ENCODE data around the gene CLSTN2.

CLSTN2 gene

DNA sequence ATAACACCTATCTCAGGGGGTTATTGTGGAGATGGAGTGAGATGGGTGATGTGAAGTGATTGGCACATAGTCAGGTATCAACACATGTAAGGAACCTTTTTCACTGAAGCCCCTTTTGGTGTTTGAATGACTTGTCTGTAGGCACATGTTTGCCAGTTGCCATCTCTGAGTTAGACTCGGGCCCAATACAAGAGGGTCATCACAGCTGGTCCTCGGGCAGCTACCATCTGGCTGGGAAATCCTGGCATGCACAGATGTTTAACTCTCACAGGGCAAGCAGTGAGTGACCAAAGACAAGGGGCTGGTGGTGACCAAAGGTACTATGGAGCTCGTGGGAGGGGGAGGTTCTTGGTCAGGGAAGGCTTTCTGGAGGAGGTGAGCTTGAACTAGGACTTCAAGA lies 118.8 kb downstream of the CLSTN2 start:
- no peak for DNase-seq

GRCh38 chr3:140055092-140055791 lies 120.3 kb downstream of the CLSTN2 start:
- no peak for DNase-seq

- no peak for DNase-seq
These were observed 121.1 kb downstream of the CLSTN2 start for GRCh38 chr3:140056047-140056446.

- DNase-seq = no peak
These were observed 126.2 kb downstream of the CLSTN2 start for GRCh38 chr3:140061211-140061610.

DNA sequence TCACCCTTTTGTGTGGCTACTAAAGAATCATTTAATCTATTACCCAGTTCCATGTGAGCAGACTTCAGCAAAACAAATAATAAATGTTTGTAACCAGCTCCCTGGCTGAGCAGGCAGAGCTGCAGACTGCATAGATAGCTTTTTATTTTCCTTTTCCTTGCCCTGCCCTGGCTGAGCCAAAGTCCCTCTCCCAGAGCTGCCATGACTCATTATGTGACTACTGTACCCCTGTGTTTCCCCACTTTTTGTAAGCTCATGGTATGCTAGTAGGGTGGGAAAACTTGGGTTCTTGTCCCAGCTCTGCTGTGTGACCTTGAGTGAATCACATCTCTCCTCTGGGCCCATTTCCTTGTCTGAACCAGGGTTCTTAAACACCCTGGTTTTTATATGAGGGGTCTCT lies 127.5 kb downstream of the CLSTN2 start:
- no peak for DNase-seq

DNA sequence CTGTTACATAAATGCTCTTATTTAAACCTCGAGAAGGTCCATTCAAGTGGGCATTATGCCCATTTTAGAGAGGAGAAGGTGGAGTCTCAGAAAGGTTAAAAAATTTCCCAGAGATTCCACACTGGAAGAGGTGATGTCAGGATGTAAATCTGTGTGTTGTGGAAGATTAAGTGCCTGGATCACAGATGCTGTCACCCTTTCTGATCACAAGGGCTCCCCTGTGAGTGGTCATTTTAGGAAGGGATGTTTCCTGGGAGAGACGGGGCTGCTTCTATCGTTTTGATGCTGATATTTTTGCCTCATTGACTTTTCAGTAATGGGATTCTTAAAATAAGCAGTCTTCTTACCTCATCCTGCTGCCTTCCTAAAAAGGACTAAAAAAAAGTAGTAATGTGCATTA lies 132.5 kb downstream of the CLSTN2 start:
- no peak for DNase-seq

DNA sequence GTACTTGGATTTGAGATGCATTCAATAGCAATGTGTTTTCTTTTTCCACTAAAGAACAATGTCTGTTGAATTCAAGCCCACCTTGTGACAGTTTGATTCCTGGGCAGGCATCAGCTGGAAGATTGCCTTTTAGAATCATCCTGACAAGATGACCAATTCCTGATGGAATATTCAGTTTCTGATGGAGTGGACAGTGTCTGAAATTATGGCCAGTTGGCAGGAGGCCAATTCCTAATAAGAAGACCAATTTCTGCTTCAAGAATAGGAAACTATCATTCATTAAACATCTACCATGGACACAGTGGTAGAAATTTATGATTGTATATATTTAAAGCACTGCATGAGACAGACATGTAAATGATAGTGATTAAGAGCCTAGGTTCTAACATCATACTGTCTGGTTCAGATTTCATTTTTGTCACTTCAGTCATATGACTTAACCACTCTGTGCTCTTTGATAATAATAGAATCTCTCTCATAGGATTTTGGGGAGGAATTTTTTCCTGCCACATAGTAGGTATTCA lies 133.6 kb downstream of the CLSTN2 start:
- DNase-seq = no peak

DNA sequence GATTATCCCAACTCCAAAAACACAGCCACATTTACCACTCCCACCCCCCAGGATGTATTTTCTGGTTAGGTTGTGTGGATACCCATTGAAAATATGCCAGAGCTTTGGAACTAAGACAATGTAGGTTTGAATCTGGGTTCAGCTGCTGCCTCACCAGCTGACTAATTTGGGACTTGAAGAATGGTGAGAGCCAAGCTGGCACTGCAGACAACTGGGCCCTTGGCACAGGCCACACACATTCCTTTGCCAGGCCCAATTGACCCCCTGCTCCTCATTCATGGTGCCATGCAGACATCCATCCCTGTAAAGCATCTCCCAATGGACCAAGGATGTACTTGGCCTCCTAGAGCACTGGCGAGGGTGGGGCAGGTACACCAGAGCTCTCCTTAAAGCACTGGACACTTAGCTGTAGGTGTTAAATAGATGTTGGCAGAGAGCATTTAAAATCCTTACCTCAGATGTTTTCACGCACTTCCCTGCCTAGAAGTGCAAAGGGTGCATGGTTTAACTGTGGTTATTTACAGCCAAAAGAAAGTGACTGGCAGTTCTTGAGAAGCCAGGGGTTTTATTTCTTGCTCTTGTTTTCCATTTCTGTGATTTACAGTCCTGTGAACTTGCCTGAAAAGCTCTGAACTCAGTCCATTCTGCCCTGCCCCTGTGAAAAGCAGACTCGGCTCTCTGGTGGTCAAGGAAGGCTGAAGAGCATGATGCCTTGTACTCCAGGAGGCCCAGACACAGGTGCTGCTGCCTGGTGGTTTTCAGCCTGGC lies 138.5 kb downstream of the CLSTN2 start:
- DNase-seq = no peak

DNA sequence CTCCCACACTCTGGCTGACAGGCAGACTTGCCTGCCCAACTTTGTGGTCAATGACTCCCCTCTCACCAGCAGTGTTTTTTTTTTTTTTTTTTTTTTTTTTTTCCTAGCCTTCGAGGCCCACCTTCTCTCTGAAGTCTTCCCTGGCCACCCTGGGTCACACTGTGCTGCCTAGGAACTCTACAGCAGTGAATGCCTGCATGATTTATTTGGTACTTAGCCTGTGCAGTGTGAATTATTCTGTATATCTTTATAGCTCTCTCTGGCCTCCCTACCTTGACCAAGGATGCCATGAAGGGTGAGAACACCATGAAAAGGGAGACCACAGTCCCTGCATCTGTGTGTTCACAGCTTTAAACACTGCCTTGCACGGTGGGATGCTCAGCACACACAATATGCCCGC lies 141.6 kb downstream of the CLSTN2 start:
- DNase-seq = no peak

- no peak for DNase-seq
These were observed 142.4 kb downstream of the CLSTN2 start for GRCh38 chr3:140077406-140077805.

GRCh38 chr3:140078343-140078742 lies 143.4 kb downstream of the CLSTN2 start:
- no peak for DNase-seq

- DNase-seq = no peak
These were observed 144.0 kb downstream of the CLSTN2 start for GRCh38 chr3:140078940-140079339.

GRCh38 chr3:140081887-140082286 lies 146.9 kb downstream of the CLSTN2 start:
- no peak for DNase-seq

DNA sequence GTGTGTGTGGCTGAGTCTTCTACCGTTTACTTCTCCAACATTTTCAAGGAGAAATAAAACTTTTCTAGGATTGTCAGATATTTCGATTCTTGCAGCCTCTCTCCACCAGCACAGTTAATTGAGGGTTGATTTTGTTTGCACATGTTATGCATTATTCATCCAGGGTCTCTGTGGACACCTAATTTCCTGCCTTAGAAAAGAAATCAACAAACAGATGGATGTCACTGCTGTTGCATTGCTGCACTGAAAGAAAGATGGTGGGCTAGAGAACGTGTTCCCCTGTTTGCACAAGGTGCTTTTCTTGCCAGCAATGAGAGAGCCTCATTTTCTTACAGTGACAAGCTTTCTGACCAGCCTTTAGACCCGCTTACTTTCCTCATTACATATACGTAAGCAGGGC lies 150.0 kb downstream of the CLSTN2 start:
- no peak for DNase-seq

DNA sequence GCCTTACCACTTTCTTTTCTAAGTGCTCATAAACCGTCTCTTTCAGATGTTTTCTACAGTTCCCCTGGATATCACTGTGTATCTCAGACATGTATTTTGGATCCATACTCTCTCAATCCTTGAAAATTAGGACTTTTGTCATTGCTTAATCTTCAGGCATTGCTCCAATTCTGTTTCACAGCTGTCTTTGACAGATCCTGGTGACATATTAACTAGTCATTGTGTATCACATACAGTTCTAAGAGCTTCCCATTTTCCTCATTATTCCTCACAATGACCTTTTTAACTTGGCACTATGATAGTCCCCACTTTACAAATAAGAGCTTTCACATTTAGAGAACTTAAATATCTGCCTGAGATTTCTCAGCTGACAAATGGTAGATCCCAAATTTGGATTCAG lies 151.7 kb downstream of the CLSTN2 start:
- DNase-seq = no peak

GRCh38 chr3:140088058-140088457 lies 153.1 kb downstream of the CLSTN2 start:
- DNase-seq = no peak

DNA sequence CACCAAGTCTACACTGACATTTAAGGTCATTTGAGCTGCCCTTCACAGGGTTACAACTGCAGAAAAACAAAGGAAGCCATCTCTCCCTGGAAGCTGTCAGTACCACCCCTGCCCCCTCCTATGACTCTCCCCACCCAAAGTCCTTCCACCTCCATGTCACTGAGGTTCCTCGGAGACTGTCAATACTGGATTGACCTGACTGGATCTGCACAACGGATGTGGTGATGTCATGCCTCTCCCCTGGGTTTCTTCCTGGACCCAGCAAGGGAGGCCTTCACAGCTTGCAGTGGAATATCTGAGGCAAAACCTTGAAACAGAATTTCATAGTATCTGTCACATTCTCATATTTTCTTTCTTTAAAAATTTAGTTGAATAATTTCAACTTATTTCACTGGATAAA lies 153.5 kb downstream of the CLSTN2 start:
- no peak for DNase-seq

GRCh38 chr3:140089403-140090072 lies 154.6 kb downstream of the CLSTN2 start:
- no peak for DNase-seq

GRCh38 chr3:140091143-140091542 lies 156.2 kb downstream of the CLSTN2 start:
- no peak for DNase-seq

DNA sequence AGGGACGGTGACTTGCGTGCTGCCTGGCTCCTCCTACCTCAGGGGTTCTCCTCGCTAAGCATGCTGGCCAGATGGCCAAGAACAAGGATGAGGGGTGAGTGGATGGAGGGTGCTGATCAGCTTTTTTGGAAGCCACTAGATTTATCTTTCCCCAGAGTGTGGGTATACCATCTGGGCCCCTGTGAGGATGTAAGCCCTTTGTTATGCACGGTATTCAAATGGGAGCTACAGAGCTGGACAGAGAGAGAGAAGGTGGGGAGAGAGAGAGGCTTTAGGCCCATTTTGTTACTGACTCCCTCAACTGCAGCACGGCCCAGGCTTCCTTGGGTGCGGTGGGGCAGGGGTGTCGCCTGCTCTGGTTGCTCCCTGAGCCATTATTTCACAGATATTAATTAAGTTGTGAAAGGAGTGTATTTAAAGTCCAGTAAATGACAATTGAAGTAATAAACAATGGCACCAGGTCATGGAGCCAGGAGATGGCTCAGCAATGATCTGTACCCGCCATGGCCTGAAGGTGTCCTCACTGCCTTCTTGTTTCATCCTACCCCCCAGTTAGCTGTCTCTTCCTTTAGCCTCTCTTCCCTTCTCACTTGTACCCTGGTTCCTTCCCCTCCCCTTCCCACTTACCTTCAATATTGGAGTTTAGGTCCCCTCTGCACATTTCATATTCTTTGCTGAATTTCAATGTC lies 158.0 kb downstream of the CLSTN2 start:
- no peak for DNase-seq

DNA sequence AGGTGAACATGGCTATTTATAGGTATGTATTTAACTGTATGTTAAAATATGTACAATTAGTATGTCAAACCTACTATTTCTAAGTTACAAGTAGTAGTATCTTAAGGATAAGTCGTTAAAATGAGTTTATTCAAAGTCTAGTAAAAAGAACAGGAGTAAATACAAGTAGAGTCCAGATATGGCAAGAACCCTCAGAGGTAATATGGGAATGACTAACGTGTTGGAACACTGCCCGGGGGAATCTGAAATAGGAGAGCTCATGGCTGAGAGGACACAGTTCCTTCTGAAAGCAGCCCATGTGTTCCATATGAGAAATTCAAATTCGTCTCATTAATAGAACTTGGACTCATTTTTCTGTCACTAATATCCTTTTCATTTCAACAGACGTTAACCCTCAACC lies 158.8 kb downstream of the CLSTN2 start:
- no peak for DNase-seq

- DNase-seq = no peak
These were observed 159.5 kb downstream of the CLSTN2 start for GRCh38 chr3:140094487-140094886.

DNA sequence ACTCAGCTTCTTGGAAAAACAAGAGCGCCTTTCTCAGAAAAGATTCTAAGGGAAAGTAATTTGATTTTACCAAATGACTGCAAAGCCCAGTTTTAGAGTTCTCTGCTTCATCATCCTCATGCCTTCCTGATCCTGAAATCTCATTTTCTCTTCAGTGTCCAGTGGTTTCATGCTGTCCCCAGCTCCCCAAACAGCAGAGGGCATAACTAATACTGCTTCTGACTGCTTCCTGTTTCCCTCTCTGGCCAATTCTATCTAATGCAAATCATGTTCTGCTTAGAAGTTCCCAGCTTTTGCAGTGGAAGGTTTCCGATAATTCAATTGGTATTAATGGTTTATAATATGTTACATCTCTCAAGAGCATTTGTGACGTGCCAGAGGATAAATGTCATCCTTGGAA lies 161.1 kb downstream of the CLSTN2 start:
- no peak for DNase-seq
